Liver (tissue), 3 donors: Measurements from ENCODE around the gene SELENOI.

ENCODE experiments used
- NR2F2 ChIP-seq: IDR thresholded peaks from 2 replicates; pipeline ENCODE4 v1.6.1; 2016; ENCODE audit warnings: antibody characterized with exemption
- RAD21 ChIP-seq, 2 donors: IDR thresholded peaks; 2 replicates each; pipeline ENCODE4 v1.6.1; 2016; ENCODE audit warnings: antibody characterized with exemption in 2 of 2, mild to moderate bottlenecking in 2 of 2
- SP1 ChIP-seq: IDR thresholded peaks from 2 replicates; pipeline ENCODE4 v1.6.1; 2018; ENCODE audit warnings: antibody characterized with exemption, mild to moderate bottlenecking
- TAF1 ChIP-seq: conservative IDR thresholded peaks from 2 replicates; pipeline ENCODE4 v1.6.1; 2016; ENCODE audit warnings: antibody characterized with exemption, mild to moderate bottlenecking
- YY1 ChIP-seq: IDR thresholded peaks from 2 replicates; pipeline ENCODE4 v1.6.1; 2016; ENCODE audit warnings: antibody characterized with exemption, mild to moderate bottlenecking
- TF ChIP-seq, protein P1 (sequence below): fragments of 150-350 bp; IDR thresholded peaks from 2 replicates; pipeline ENCODE4 v1.5.1; 2017; ENCODE audit warnings: improper control_type of control experiment, low read depth, low read length; ENCODE audit not compliant: missing input control
- TF ChIP-seq, protein P2 (sequence below): IDR thresholded peaks from 2 replicates; pipeline ENCODE4 v1.6.1; 2016; ENCODE audit warnings: antibody characterized with exemption, mild to moderate bottlenecking
- donor health status: healthy.
- donor health status: healthy.

DNA sequence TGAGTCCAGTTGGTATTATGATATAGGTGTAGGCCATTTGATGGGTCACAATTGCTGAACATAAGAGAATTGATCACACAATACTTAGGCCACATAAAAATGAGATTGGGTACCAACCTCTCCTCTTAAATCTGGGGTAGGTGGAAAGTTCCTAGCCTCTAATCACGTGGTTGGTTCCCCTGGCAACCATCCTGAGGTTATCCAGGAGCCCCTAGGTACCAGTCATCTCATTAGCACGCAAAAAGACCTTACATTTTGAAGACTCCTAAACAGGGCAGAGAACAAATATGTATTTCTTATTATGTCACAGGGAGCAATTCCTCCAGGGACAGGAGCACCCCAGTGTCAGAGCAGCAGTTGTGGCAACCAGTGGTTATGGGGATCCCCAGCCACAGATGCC lies 12.7 kb upstream of the SELENOI start:
- TF ChIP-seq, protein P1, sequence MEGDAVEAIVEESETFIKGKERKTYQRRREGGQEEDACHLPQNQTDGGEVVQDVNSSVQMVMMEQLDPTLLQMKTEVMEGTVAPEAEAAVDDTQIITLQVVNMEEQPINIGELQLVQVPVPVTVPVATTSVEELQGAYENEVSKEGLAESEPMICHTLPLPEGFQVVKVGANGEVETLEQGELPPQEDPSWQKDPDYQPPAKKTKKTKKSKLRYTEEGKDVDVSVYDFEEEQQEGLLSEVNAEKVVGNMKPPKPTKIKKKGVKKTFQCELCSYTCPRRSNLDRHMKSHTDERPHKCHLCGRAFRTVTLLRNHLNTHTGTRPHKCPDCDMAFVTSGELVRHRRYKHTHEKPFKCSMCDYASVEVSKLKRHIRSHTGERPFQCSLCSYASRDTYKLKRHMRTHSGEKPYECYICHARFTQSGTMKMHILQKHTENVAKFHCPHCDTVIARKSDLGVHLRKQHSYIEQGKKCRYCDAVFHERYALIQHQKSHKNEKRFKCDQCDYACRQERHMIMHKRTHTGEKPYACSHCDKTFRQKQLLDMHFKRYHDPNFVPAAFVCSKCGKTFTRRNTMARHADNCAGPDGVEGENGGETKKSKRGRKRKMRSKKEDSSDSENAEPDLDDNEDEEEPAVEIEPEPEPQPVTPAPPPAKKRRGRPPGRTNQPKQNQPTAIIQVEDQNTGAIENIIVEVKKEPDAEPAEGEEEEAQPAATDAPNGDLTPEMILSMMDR = no peak
- TF ChIP-seq RAD21 (IDR thresholded peaks at IDR 0.05) (no peak), TAF1 (no peak), SP1 (no peak), NR2F2 (no peak), YY1 (no peak)
- TF ChIP-seq, protein P2, sequence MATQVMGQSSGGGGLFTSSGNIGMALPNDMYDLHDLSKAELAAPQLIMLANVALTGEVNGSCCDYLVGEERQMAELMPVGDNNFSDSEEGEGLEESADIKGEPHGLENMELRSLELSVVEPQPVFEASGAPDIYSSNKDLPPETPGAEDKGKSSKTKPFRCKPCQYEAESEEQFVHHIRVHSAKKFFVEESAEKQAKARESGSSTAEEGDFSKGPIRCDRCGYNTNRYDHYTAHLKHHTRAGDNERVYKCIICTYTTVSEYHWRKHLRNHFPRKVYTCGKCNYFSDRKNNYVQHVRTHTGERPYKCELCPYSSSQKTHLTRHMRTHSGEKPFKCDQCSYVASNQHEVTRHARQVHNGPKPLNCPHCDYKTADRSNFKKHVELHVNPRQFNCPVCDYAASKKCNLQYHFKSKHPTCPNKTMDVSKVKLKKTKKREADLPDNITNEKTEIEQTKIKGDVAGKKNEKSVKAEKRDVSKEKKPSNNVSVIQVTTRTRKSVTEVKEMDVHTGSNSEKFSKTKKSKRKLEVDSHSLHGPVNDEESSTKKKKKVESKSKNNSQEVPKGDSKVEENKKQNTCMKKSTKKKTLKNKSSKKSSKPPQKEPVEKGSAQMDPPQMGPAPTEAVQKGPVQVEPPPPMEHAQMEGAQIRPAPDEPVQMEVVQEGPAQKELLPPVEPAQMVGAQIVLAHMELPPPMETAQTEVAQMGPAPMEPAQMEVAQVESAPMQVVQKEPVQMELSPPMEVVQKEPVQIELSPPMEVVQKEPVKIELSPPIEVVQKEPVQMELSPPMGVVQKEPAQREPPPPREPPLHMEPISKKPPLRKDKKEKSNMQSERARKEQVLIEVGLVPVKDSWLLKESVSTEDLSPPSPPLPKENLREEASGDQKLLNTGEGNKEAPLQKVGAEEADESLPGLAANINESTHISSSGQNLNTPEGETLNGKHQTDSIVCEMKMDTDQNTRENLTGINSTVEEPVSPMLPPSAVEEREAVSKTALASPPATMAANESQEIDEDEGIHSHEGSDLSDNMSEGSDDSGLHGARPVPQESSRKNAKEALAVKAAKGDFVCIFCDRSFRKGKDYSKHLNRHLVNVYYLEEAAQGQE = no peak
